Hepatocyte (in vitro differentiated cells): ENCODE measurements around the gene NECAB2. TPM values are rescaled to one million over a fixed set of nuclear protein-coding genes. Genes with fewer than 3 reads are reported as not detected.

ENCODE experiments used
- DNase-seq: peaks from one replicate; pipeline ENCODE4 v3.0.0-alpha.2; 2016; ENCODE audit warnings: low spot score
- H2AFZ ChIP-seq: fragments of 200-600 bp; sonication (generic); 2 replicates; pipeline ENCODE4 v1.6.0; 2016; ENCODE audit warnings: antibody characterized with exemption, mild to moderate bottlenecking
- H3K27ac ChIP-seq: fragments of 200-600 bp; sonication (generic); 2 replicates; pipeline ENCODE4 v1.5.1; 2016; ENCODE audit warnings: mild to moderate bottlenecking
- H3K27me3 ChIP-seq: fragments of 200-600 bp; sonication (generic); 2 replicates; pipeline ENCODE4 v1.6.1; 2016
- H3K36me3 ChIP-seq: fragments of 200-600 bp; sonication (generic); replicated peaks from 2 replicates; pipeline ENCODE4 v1.5.1; 2016; ENCODE audit warnings: low read depth; ENCODE audit not compliant: insufficient read depth
- H3K4me1 ChIP-seq: fragments of 200-600 bp; sonication (generic); 2 replicates; pipeline ENCODE4 v1.5.1; 2016; ENCODE audit warnings: mild to moderate bottlenecking, moderate library complexity; ENCODE audit not compliant: insufficient read depth
- H3K4me2 ChIP-seq: fragments of 200-600 bp; sonication (generic); 2 replicates; pipeline ENCODE4 v1.6.0; 2016
- H3K4me3 ChIP-seq: fragments of 200-600 bp; sonication (generic); 2 replicates; pipeline ENCODE4 v1.5.1; 2016; ENCODE audit warnings: mild to moderate bottlenecking
- H3K79me2 ChIP-seq: fragments of 200-600 bp; sonication (generic); 2 replicates; pipeline ENCODE4 v1.6.0; 2017; ENCODE audit warnings: mild to moderate bottlenecking
- H3K9me2 ChIP-seq: fragments of 200-600 bp; sonication (generic); replicated peaks from 2 replicates; pipeline ENCODE4 v1.6.0; 2017; ENCODE audit warnings: mild to moderate bottlenecking; ENCODE audit not compliant: insufficient read depth
- H3K9me3 ChIP-seq: fragments of 200-600 bp; sonication (generic); 2 replicates; pipeline ENCODE4 v1.5.1; 2016; ENCODE audit warnings: low read depth, mild to moderate bottlenecking
- H4K20me1 ChIP-seq: fragments of 200-600 bp; sonication (generic); 2 replicates; pipeline ENCODE4 v1.6.0; 2016; ENCODE audit warnings: mild to moderate bottlenecking; ENCODE audit not compliant: insufficient read depth, poor library complexity, severe bottlenecking
- CTCF ChIP-seq: fragments of 200-600 bp; sonication (generic); IDR thresholded peaks from 2 replicates; pipeline ENCODE4 v1.5.1; 2016; ENCODE audit warnings: antibody characterized with exemption, mild to moderate bottlenecking; ENCODE audit not compliant: poor library complexity
- EZH2 ChIP-seq: fragments of 200-600 bp; sonication (generic); IDR thresholded peaks from 2 replicates; pipeline ENCODE4 v1.6.1; 2016; ENCODE audit warnings: antibody characterized with exemption, mild to moderate bottlenecking, borderline replicate concordance
- EZH2phosphoT487 ChIP-seq: fragments of 200-600 bp; sonication (generic); IDR thresholded peaks from one replicate; pipeline ENCODE4 v1.6.1; 2018; ENCODE audit warnings: antibody characterized with exemption, mild to moderate bottlenecking, low read depth, moderate library complexity; ENCODE audit not compliant: unreplicated experiment, severe bottlenecking
- WGBS: methylation state at CpG from one replicate; pipeline ENCODE4 v1.1.6; 2016; ENCODE audit warnings: low lambda C conversion rate; ENCODE audit errors: missing lambda C conversion rate; 5-methylcytosine and 5-hydroxymethylcytosine counted together
- polyA plus RNA-seq: library from polyadenylated mRNA; unstranded; fragments of >200 nt; fragmentation: Nextera tagmentation; extraction: Ambion mirVana; gene quantifications from 2 replicates; pipeline ENCODE4 v1.2.1, GENCODE V29; 2016
- total RNA-seq: library from RNA; depleted of rRNA; stranded (reverse); fragments of >200 nt; gene quantifications from 2 replicates; pipeline ENCODE4 v1.2.3, GENCODE V29; 2014

Gene NECAB2
- total and polyA plus RNA-seq, 2 experiments from 2014 or later = 1.1 TPM; not detected in 1

DNA sequence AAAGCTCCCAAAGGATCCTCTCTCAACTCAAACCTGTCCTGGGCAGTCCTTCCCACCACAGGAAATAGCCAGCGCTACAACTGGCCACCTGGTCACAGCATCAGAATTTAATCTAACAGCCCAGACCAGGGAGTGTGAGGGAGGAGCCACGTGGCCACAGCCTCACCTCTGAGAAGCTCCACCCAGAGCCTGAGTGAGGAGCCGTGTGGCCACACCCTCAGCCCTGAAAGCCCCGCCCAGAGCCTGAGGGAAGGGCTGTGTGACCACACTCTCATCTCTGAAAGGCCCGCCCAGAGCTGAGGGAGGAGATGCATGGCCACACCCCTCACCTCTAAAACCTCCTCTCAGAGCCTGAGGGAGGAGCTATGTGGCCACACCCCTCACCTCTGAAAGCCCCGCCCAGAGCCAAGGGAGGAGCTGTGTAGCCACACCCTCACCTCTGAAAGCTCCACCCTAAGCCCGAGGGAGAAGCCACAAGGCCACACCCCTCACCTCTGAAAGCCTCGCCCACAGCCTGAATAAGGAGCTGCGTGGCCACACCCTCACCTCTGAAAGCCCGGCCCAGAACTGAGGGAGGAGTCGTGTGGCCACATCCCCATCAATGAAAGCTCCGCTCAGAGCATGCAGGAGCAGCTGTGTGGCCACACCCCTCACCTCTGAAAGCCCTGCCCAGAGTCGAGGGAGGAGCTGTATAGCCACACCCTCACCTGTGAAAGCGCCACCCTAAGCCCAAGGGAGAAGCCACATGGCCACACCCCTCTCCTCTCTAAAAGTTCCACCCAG lies 45.9 kb downstream of the NECAB2 start:
- Histone ChIP-seq H4K20me1 (no peaks in the 10 kb centered on the region), H3K36me3 (no peaks in the 10 kb centered on the region), H2AFZ (no peak overlapping the region), H3K27me3 (no peaks in the 10 kb centered on the region), H3K4me1 (no peaks in the 10 kb centered on the region), H3K4me2 (no peak overlapping the region), H3K9me2 (no peaks in the 10 kb centered on the region), H3K4me3 (no peak overlapping the region), H3K27ac (no peak overlapping the region), H3K79me2 (no peaks in the 10 kb centered on the region), H3K9me3 (no peaks in the 10 kb centered on the region)
- no peak for TF ChIP-seq EZH2phosphoT487
- no peak for TF ChIP-seq CTCF
- no peak for TF ChIP-seq EZH2
- 32% methylated on average over 13 of the region's 14 CpGs for WGBS
- DNase-seq = peak; percentile 78

DNA sequence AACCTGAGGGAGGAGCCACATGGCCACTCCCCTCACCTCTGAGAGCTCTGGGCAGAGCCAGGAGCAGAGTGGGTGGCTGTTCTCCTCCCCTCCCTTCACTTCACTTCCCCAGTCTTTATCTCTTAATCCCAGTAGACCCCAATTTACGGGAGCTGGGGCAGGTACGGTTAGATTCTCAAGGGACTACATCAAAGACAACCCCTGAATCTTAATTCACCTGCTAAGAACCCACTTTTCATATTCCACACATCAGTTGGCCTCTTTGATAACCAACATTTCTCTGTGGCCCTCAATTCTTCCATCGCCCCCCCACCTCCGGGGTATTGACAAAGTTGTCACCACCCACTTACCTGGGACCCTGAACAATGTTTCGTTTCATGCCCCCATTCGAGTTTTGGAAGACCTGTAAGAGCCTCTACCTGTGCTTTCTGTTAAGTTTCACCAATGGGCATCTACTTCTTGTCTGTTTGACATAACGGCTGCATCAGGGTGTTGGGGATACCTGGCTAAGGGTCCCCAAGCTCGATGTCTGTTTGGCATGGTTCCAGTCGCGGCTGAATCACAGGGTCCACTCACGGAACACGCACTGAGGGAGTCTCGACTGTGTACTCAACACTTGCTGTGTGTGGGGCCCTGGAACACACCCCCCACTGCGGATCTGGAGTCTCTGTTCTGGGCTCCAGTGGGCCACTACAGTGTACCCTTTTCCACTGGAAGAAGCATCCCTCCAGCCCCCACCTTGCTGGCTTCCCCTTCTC lies 46.7 kb downstream of the NECAB2 start:
- WGBS = 84% methylated on average over 14 of the region's 14 CpGs
- DNase-seq = no peak
- no peak overlapping the region for H3K4me2 ChIP-seq
- H3K4me3 ChIP-seq = no peak overlapping the region
- no peaks in the 10 kb centered on the region for H3K27me3 ChIP-seq
- no peaks in the 10 kb centered on the region for H3K79me2 ChIP-seq
- H3K9me3 ChIP-seq = no peaks in the 10 kb centered on the region
- TF ChIP-seq EZH2 (no peak), EZH2phosphoT487 (no peak), CTCF (no peak)
- no peak overlapping the region for H2AFZ ChIP-seq
- H3K9me2 ChIP-seq = no peaks in the 10 kb centered on the region
- H3K4me1 ChIP-seq = no peaks in the 10 kb centered on the region
- no peaks in the 10 kb centered on the region for H4K20me1 ChIP-seq
- no peak overlapping the region for H3K27ac ChIP-seq
- H3K36me3 ChIP-seq = no peaks in the 10 kb centered on the region

DNA sequence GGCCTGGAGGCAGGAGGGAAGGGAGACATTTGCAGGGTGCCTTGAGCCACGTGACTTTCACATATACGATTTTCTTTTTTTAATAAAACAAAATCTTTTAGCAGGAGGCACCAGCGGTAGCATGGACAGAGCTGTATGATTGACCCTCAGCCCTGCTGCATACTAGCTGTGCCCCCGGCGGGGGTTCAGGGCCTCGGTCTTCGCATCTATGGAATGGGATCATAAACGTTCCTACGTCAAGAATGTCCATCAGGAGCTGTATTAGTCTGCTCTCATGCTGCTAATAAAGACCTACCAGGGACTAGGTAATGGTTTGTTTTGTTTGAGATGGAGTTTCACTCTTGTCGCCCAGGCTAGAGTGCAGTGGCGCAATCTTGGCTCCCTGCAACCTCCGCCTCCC lies 47.4 kb downstream of the NECAB2 start:
- WGBS = 87% methylated on average over 12 of the region's 12 CpGs
- Histone ChIP-seq H3K4me3 (no peak overlapping the region), H2AFZ (no peak overlapping the region), H3K9me3 (no peaks in the 10 kb centered on the region), H4K20me1 (no peaks in the 10 kb centered on the region), H3K27me3 (no peaks in the 10 kb centered on the region), H3K4me2 (no peak overlapping the region), H3K36me3 (no peaks in the 10 kb centered on the region), H3K9me2 (no peaks in the 10 kb centered on the region), H3K79me2 (no peaks in the 10 kb centered on the region), H3K4me1 (no peaks in the 10 kb centered on the region), H3K27ac (no peak overlapping the region)
- TF ChIP-seq EZH2phosphoT487 (no peak), CTCF (no peak), EZH2 (no peak)
- no peak for DNase-seq
